HepG2 (cell line): Measurements from ENCODE around the gene PET100. TPM values are rescaled to one million over a fixed set of nuclear protein-coding genes. Genes with fewer than 3 reads are reported as not detected.

Experiments
- ATF7 ChIP-seq, 2 experiments: fragments of 450-650 bp in 1 of 2; sonication (generic) in 1 of 2; formaldehyde crosslinking in 1 of 2; IDR thresholded peaks; 2 replicates each; pipeline versions ENCODE4 v1.4.0 to v1.6.1; 2016 to 2020; ENCODE audit warnings: antibody characterized with exemption in 1 of 2, mild to moderate bottlenecking in 1 of 2, missing genetic modification reagents in 1 of 2
- FOXK2 ChIP-seq: fragments of 450-650 bp; IDR thresholded peaks from 2 replicates; pipeline ENCODE4 v1.6.1; 2016
- GLI4 ChIP-seq: sonication (generic); formaldehyde crosslinking; IDR thresholded peaks from 2 replicates; pipeline ENCODE4 v1.5.1; 2020; ENCODE audit warnings: missing genetic modification reagents, mild to moderate bottlenecking, moderate library complexity, borderline replicate concordance
- MEIS1 ChIP-seq: sonication (generic); formaldehyde crosslinking; IDR thresholded peaks from 2 replicates; pipeline ENCODE4 v1.9.0; 2021; ENCODE audit warnings: mild to moderate bottlenecking, missing genetic modification reagents, moderate library complexity, borderline replicate concordance
- REL ChIP-seq: sonication (generic); formaldehyde crosslinking; conservative IDR thresholded peaks from 2 replicates; pipeline ENCODE4 v1.8.0; 2022; ENCODE audit warnings: mild to moderate bottlenecking, missing genetic modification reagents, moderate library complexity
- STAG1 ChIP-seq: sonication (generic); formaldehyde crosslinking; IDR thresholded peaks from 2 replicates; pipeline ENCODE4 v1.4.0; 2020; ENCODE audit warnings: missing genetic modification reagents
- SUZ12 ChIP-seq: fragments of 150-350 bp; IDR thresholded peaks from 2 replicates; pipeline ENCODE4 v1.6.1; 2014; ENCODE audit warnings: low read depth, low read length
- ZNF326 ChIP-seq: sonication (generic); formaldehyde crosslinking; IDR thresholded peaks from 2 replicates; pipeline ENCODE4 v1.4.0; 2020; ENCODE audit warnings: missing genetic modification reagents, borderline replicate concordance
- ZNF569 ChIP-seq: sonication (generic); formaldehyde crosslinking; IDR thresholded peaks from 2 replicates; pipeline ENCODE4 v1.5.0; 2020; ENCODE audit warnings: mild to moderate bottlenecking, missing genetic modification reagents, moderate library complexity, borderline replicate concordance
- ZNF615 ChIP-seq: sonication (generic); formaldehyde crosslinking; IDR thresholded peaks from 2 replicates; pipeline ENCODE4 v1.5.0; 2020; ENCODE audit warnings: mild to moderate bottlenecking, missing genetic modification reagents, borderline replicate concordance
- ZNF746 ChIP-seq: sonication (generic); formaldehyde crosslinking; IDR thresholded peaks from 2 replicates; pipeline ENCODE4 v1.8.0; 2022; ENCODE audit warnings: mild to moderate bottlenecking, missing genetic modification reagents
- polyA plus RNA-seq, 8 experiments: library from polyadenylated mRNA; depleted of rRNA in 3 of 8; stranded (reverse) in 7 of 8; unstranded in 1 of 8; fragments of >200 nt; fragmentation: Illumina TruSeq in 4 of 8; extraction: Trizol in 4 of 8; gene quantifications; 2 replicates each; pipeline versions ENCODE4 v1.2.1 to v1.2.3, GENCODE V29; 2011 to 2016; ENCODE audit warnings: low read depth in 4 of 8, missing spikeins in 1 of 8, mixed read lengths in 1 of 8; ENCODE audit not compliant: insufficient read depth in 1 of 8
- total RNA-seq, 5 experiments: library from RNA; depleted of rRNA; stranded (reverse); fragments of >200 nt; fragmentation: Illumina TruSeq; extraction: Trizol; gene quantifications; 2 replicates each; pipeline ENCODE4 v1.2.3, GENCODE V29; 2016; ENCODE audit warnings: low read depth in 1 of 5
- TF ChIP-seq, protein P1 (sequence below): IDR thresholded peaks from 2 replicates; pipeline ENCODE4 v1.6.1; 2016; ENCODE audit warnings: low read depth, control low read depth
- TF ChIP-seq, protein P2 (sequence below): sonication (generic); formaldehyde crosslinking; conservative IDR thresholded peaks from 2 replicates; pipeline ENCODE4 v1.4.0; 2020; ENCODE audit warnings: missing genetic modification reagents
- TF ChIP-seq, protein P3 (sequence below): sonication (generic); formaldehyde crosslinking; IDR thresholded peaks from 2 replicates; pipeline ENCODE4 v1.8.1; 2022; ENCODE audit warnings: low read depth, mild to moderate bottlenecking, missing genetic modification reagents
- TF ChIP-seq, protein P4 (sequence below): sonication (generic); formaldehyde crosslinking; IDR thresholded peaks from 2 replicates; pipeline ENCODE4 v1.4.0; 2020; ENCODE audit warnings: mild to moderate bottlenecking, missing genetic modification reagents, borderline replicate concordance
- TF ChIP-seq, protein P5 (sequence below): sonication (generic); formaldehyde crosslinking; IDR thresholded peaks from 2 replicates; pipeline ENCODE4 v1.4.0; 2020; ENCODE audit warnings: mild to moderate bottlenecking, low read depth, missing genetic modification reagents

Gene PET100
- total and polyA plus RNA-seq, 2 of the 13 experiments (the other 11 are each of a cell fraction or from before 2014, with no cell fraction given), result 22.3 to 66.5 TPM

DNA sequence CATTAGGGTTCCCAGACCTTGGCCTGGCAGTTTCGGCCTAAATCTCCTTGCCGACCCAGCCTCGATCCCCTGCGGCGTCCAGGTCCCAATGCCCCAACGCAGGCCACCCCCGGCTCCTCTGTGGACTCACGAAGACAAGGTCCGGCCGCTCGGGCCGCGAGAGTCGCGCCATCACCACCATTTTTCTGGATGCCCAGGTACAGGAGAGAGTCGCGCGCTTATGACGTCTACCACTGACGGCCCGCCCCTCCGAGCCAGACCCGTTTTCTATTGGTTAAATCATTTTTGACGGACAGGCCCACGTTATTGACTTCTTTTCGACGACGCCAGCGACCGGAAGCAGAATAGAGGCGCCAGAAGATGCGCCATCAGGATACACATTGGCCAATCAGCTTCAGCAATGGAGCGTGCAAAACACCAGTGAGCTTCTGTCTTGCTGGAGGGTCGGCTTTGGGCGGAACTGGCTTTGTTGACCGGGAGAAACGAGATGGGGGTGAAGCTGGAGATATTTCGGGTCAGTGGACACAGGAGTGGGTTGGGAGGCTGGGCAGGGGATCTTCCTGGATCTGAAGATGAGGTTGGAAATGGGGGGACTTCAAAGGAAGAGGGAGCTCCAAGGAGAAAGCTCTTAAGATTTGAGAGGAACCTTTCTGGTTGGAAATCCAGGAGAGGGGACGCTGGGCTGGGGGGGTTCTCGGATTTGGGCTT is at the start of gene PET100, which contains the start of gene XAB2 (continued):
- TF ChIP-seq, protein P1, sequence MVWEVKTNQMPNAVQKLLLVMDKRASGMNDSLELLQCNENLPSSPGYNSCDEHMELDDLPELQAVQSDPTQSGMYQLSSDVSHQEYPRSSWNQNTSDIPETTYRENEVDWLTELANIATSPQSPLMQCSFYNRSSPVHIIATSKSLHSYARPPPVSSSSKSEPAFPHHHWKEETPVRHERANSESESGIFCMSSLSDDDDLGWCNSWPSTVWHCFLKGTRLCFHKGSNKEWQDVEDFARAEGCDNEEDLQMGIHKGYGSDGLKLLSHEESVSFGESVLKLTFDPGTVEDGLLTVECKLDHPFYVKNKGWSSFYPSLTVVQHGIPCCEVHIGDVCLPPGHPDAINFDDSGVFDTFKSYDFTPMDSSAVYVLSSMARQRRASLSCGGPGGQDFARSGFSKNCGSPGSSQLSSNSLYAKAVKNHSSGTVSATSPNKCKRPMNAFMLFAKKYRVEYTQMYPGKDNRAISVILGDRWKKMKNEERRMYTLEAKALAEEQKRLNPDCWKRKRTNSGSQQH (CRISPR knock-in tag), result peak; percentile 52; the same call in 1 of the 2 replicates
- TF ChIP-seq SUZ12 (no peak), STAG1 (CRISPR knock-in tag) (no peak), ZNF569 (CRISPR knock-in tag) (no peak), FOXK2 (peak; percentile 93), REL (CRISPR knock-in tag) (no peak), ZNF746 (no peak), ATF7 (IDR thresholded peaks at IDR 0.05) (no peak), ATF7 (CRISPR knock-in tag; IDR thresholded peaks at IDR 0.05) (no peak), MEIS1 (CRISPR knock-in tag) (no peak), GLI4 (CRISPR knock-in tag) (no peak; the same call in 1 of the 2 replicates), ZNF615 (CRISPR knock-in tag) (no peak), ZNF326 (CRISPR knock-in tag) (no peak)
- TF ChIP-seq, protein P2, sequence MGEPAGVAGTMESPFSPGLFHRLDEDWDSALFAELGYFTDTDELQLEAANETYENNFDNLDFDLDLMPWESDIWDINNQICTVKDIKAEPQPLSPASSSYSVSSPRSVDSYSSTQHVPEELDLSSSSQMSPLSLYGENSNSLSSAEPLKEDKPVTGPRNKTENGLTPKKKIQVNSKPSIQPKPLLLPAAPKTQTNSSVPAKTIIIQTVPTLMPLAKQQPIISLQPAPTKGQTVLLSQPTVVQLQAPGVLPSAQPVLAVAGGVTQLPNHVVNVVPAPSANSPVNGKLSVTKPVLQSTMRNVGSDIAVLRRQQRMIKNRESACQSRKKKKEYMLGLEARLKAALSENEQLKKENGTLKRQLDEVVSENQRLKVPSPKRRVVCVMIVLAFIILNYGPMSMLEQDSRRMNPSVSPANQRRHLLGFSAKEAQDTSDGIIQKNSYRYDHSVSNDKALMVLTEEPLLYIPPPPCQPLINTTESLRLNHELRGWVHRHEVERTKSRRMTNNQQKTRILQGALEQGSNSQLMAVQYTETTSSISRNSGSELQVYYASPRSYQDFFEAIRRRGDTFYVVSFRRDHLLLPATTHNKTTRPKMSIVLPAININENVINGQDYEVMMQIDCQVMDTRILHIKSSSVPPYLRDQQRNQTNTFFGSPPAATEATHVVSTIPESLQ, result no peak
- TF ChIP-seq, protein P3, sequence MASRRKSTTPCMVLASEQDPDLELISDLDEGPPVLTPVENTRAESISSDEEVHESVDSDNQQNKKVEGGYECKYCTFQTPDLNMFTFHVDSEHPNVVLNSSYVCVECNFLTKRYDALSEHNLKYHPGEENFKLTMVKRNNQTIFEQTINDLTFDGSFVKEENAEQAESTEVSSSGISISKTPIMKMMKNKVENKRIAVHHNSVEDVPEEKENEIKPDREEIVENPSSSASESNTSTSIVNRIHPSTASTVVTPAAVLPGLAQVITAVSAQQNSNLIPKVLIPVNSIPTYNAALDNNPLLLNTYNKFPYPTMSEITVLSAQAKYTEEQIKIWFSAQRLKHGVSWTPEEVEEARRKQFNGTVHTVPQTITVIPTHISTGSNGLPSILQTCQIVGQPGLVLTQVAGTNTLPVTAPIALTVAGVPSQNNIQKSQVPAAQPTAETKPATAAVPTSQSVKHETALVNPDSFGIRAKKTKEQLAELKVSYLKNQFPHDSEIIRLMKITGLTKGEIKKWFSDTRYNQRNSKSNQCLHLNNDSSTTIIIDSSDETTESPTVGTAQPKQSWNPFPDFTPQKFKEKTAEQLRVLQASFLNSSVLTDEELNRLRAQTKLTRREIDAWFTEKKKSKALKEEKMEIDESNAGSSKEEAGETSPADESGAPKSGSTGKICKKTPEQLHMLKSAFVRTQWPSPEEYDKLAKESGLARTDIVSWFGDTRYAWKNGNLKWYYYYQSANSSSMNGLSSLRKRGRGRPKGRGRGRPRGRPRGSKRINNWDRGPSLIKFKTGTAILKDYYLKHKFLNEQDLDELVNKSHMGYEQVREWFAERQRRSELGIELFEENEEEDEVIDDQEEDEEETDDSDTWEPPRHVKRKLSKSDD, result 0 out of 2 replicates have a peak, but pooled peaks have one; percentile 60
- TF ChIP-seq, protein P4, sequence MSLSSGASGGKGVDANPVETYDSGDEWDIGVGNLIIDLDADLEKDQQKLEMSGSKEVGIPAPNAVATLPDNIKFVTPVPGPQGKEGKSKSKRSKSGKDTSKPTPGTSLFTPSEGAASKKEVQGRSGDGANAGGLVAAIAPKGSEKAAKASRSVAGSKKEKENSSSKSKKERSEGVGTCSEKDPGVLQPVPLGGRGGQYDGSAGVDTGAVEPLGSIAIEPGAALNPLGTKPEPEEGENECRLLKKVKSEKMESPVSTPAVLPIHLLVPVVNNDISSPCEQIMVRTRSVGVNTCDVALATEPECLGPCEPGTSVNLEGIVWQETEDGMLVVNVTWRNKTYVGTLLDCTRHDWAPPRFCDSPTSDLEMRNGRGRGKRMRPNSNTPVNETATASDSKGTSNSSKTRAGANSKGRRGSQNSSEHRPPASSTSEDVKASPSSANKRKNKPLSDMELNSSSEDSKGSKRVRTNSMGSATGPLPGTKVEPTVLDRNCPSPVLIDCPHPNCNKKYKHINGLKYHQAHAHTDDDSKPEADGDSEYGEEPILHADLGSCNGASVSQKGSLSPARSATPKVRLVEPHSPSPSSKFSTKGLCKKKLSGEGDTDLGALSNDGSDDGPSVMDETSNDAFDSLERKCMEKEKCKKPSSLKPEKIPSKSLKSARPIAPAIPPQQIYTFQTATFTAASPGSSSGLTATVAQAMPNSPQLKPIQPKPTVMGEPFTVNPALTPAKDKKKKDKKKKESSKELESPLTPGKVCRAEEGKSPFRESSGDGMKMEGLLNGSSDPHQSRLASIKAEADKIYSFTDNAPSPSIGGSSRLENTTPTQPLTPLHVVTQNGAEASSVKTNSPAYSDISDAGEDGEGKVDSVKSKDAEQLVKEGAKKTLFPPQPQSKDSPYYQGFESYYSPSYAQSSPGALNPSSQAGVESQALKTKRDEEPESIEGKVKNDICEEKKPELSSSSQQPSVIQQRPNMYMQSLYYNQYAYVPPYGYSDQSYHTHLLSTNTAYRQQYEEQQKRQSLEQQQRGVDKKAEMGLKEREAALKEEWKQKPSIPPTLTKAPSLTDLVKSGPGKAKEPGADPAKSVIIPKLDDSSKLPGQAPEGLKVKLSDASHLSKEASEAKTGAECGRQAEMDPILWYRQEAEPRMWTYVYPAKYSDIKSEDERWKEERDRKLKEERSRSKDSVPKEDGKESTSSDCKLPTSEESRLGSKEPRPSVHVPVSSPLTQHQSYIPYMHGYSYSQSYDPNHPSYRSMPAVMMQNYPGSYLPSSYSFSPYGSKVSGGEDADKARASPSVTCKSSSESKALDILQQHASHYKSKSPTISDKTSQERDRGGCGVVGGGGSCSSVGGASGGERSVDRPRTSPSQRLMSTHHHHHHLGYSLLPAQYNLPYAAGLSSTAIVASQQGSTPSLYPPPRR (CRISPR knock-in tag), result no peak
- TF ChIP-seq, protein P5, sequence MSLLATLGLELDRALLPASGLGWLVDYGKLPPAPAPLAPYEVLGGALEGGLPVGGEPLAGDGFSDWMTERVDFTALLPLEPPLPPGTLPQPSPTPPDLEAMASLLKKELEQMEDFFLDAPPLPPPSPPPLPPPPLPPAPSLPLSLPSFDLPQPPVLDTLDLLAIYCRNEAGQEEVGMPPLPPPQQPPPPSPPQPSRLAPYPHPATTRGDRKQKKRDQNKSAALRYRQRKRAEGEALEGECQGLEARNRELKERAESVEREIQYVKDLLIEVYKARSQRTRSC (CRISPR knock-in tag), result no peak
